ENCODE data around the gene ADAM22.

DNA sequence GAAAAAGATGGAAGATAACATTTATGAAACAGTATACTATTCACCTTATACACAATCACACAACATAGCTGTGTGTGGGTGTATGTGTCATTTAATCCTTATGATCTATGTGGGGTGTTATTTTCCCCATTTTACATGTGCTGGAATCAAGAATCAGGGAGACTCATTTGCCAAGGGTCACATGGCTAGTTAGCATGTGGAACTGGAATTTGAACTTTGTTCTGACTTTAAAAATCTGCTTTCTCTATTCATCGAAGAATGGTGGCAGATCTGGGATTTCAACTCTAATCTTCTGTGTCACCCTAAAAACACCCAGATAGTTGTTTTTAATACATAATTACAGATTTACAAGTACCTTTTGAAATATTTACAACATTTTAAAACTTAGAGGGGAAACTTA is 65.2 kb downstream of the ADAM22 start:
- TF ChIP-seq SP1 (IDR thresholded peaks at IDR 0.05) = peak; percentile 51
- peak; percentile 33 for TF ChIP-seq HNF4G (IDR thresholded peaks at IDR 0.05)
- TF ChIP-seq, protein P1, sequence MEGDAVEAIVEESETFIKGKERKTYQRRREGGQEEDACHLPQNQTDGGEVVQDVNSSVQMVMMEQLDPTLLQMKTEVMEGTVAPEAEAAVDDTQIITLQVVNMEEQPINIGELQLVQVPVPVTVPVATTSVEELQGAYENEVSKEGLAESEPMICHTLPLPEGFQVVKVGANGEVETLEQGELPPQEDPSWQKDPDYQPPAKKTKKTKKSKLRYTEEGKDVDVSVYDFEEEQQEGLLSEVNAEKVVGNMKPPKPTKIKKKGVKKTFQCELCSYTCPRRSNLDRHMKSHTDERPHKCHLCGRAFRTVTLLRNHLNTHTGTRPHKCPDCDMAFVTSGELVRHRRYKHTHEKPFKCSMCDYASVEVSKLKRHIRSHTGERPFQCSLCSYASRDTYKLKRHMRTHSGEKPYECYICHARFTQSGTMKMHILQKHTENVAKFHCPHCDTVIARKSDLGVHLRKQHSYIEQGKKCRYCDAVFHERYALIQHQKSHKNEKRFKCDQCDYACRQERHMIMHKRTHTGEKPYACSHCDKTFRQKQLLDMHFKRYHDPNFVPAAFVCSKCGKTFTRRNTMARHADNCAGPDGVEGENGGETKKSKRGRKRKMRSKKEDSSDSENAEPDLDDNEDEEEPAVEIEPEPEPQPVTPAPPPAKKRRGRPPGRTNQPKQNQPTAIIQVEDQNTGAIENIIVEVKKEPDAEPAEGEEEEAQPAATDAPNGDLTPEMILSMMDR (IDR thresholded peaks at IDR 0.05; ENCODE audit: low read depth, low read length, missing input control) = no peak
- TF ChIP-seq, protein P2, sequence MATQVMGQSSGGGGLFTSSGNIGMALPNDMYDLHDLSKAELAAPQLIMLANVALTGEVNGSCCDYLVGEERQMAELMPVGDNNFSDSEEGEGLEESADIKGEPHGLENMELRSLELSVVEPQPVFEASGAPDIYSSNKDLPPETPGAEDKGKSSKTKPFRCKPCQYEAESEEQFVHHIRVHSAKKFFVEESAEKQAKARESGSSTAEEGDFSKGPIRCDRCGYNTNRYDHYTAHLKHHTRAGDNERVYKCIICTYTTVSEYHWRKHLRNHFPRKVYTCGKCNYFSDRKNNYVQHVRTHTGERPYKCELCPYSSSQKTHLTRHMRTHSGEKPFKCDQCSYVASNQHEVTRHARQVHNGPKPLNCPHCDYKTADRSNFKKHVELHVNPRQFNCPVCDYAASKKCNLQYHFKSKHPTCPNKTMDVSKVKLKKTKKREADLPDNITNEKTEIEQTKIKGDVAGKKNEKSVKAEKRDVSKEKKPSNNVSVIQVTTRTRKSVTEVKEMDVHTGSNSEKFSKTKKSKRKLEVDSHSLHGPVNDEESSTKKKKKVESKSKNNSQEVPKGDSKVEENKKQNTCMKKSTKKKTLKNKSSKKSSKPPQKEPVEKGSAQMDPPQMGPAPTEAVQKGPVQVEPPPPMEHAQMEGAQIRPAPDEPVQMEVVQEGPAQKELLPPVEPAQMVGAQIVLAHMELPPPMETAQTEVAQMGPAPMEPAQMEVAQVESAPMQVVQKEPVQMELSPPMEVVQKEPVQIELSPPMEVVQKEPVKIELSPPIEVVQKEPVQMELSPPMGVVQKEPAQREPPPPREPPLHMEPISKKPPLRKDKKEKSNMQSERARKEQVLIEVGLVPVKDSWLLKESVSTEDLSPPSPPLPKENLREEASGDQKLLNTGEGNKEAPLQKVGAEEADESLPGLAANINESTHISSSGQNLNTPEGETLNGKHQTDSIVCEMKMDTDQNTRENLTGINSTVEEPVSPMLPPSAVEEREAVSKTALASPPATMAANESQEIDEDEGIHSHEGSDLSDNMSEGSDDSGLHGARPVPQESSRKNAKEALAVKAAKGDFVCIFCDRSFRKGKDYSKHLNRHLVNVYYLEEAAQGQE (IDR thresholded peaks at IDR 0.05) = no peak
- no peak for TF ChIP-seq TAF1 (conservative IDR thresholded peaks at IDR 0.05)
- peak; percentile 26 for TF ChIP-seq MAX (IDR thresholded peaks at IDR 0.05)
- TF ChIP-seq, protein P3, sequence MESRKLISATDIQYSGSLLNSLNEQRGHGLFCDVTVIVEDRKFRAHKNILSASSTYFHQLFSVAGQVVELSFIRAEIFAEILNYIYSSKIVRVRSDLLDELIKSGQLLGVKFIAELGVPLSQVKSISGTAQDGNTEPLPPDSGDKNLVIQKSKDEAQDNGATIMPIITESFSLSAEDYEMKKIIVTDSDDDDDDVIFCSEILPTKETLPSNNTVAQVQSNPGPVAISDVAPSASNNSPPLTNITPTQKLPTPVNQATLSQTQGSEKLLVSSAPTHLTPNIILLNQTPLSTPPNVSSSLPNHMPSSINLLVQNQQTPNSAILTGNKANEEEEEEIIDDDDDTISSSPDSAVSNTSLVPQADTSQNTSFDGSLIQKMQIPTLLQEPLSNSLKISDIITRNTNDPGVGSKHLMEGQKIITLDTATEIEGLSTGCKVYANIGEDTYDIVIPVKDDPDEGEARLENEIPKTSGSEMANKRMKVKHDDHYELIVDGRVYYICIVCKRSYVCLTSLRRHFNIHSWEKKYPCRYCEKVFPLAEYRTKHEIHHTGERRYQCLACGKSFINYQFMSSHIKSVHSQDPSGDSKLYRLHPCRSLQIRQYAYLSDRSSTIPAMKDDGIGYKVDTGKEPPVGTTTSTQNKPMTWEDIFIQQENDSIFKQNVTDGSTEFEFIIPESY (IDR thresholded peaks at IDR 0.05) = no peak
- no peak for TF ChIP-seq YY1 (IDR thresholded peaks at IDR 0.05)
- no peak for TF ChIP-seq EGR1 (IDR thresholded peaks at IDR 0.05; ENCODE audit: low read depth in 2 of 2)
- TF ChIP-seq RXRA (IDR thresholded peaks at IDR 0.05) = no peak

All from liver (tissue), 3 donors.